CD4-positive, alpha-beta T cell treated with Interleukin-17A for 4 hours (primary cell): ENCODE data around the gene WNT2B.

Source experiments
- DNase-seq: peaks from one replicate; pipeline ENCODE4 v3.0.0-alpha.2; 2020; ENCODE audit warnings: mixed read lengths

Gene WNT2B

DNA sequence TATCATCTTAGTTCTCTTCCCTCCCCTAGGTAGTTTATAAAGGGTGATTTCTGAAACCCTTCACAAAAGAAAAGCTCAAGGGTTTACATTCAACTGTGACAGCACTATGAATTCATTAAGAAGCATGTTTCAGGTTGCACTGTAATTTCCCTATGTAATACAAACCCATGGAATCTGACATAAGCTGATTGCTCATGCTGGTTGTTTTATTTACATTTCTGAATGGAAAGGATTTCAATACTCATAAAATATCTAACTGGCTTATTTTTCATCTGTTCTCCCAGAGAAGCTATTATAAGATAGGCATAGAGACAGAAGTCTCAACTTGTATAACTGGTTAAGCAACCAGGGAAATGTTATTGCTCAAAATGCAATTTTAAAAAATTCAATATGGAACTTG, 20.5 kb downstream of the WNT2B start:
- DNase-seq = no peak

DNA sequence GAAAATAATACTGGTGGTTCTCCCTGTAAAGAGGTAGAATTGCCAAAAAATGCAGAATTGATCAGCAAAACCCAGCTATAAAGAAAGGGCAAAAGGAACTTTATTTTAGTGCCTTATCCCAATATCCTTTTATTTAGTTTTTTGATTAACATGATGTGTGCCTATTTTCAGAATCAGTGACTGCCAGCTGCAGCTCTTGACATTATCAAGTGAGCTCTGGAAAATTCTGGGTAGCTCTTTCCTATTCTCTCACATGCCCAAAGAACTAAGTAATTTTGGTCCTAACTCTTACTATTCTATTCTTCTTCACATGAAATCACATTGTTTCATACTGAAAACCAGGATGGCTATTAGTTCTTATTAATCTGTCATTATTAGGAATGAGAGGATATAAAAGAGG, 22.1 kb downstream of the WNT2B start:
- no peak for DNase-seq

DNA sequence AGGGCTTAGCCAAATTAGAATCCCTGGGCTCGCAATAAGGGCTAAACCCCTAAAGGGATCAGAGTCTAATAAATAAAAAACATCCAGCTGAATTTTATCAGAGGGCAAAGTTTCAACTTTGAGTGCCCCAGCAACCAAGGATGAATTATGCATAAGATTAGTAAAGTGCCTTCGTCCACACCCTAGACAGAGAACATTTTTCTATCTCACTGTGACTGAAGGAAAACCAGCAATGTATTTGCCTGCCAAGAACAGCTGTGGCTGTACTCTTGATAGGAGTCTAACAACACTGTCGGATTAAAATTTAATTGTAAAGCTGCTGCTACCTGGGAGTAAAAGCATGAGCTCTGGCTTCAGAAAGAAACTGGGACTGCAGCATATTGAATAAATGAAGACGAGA, 23.3 kb downstream of the WNT2B start:
- no peak for DNase-seq

DNA sequence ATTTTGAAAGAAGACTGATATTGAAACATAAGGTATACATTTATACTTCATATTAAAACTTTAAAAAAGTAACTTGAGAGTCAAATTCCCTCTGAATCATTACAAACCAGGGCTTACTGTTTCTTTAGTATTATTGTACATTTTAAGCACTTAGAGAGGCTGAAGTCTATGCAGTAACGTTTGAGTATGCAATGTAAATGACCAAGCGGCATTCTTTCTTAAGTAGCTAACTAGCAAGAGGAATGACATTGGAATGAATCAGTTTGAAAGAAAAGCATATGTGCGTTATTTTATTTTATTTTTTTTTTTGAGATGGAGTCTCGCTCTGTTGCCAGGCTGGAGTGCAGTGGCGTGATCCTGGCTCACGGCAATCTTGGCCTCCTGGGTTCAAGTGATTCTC, 24.3 kb downstream of the WNT2B start:
- DNase-seq = no peak

DNA sequence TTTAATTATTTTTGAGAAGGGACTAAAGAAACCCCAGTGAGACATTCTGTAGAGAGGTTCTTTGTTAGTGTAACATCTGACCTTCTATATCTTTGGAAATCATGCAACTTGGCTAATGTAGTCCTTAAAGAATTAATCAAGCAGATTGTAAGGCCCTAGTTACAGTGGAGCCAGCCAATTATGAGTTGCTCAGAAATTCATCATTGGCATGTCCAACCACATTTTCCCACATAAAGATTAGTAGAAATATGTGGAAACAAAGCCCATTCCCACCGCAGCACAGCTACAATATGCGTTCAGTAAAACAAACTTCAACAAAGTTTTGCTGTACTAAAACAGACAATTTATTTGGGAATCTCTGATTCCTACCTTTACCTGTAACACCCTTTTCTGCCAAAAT, 27.8 kb downstream of the WNT2B start:
- no peak for DNase-seq

DNA sequence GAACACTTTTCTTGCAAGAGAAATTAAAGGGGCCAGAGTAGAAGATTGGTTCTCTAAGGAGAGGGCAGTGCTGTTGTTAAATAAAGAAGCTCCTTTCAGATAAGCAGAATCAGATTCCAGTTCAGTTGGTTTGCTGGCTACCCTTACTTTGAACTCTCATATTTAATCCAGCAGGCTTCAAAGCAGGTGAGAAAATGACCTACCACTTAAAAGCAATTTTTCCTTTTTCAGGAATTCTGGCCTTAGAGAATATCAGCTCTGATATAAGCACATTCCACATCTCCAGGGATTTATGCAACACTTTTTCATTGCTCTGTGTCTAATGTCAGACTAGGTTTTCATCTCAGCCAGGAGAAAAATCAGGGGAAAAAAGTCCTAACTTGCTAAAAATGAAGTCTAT, 28.7 kb downstream of the WNT2B start:
- no peak for DNase-seq

DNA sequence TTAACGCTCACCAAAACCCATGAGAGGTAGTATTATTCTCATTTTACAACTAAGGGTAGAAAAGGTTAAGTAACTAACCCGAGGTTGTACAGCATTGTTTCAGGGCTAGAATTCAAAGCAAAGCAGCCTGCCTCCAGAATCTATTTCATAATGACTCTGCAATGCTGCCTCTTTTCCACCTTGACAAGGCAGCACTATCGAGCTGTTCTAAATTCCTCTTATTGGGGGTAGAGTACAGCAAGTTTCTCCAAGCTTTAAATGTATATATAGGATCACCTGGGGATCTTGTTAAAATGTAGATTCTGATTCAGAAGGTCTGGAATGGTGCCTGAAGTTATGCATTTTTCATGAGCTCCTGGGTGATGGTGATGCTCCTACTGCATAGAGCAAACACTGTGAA, 30.1 kb downstream of the WNT2B start:
- DNase-seq = no peak

DNA sequence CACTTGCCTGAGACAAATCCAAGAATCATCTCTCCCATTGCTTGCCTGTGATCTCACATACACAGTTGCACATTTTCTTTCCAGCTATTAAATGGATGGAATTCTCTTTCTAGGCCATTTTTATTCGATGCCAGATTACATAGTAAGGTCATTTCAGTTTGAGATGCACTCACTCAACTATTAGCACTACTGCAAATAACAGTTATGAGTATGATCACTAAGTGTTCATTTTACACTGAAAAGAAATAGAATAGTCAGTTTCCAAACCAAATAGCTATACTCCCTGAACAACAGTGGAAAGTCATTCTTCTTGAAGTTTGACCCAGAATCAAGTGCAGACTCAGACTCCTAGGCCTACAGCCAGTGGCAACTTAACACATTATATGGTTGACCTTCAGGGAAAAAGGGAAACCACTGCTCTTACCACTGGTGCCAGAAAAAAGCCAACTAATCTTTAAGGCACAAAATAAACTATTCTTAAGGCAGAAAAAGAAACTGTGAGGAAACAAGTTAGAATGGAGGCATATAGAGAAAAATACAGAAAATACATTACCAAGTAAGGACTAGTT, 31.5 kb downstream of the WNT2B start:
- DNase-seq = no peak

DNA sequence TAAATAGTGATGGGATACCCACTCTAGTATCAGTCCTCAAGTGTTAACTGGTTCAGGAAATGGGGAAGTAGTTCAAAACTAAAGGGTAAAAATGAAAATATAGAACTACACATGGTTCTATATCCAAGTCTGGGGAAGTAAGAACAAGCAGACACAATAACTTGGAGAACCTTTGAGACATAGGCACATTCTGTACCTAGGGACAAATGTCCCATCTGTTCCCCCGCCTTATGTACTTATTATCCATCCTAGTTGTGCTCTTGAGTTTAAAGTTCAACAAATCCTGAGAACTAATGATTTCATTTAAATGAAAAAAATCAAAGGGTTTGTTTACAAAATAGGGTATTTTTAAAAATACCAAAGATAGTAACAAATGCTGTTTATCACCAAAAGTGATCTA, 32.5 kb downstream of the WNT2B start:
- DNase-seq = no peak

DNA sequence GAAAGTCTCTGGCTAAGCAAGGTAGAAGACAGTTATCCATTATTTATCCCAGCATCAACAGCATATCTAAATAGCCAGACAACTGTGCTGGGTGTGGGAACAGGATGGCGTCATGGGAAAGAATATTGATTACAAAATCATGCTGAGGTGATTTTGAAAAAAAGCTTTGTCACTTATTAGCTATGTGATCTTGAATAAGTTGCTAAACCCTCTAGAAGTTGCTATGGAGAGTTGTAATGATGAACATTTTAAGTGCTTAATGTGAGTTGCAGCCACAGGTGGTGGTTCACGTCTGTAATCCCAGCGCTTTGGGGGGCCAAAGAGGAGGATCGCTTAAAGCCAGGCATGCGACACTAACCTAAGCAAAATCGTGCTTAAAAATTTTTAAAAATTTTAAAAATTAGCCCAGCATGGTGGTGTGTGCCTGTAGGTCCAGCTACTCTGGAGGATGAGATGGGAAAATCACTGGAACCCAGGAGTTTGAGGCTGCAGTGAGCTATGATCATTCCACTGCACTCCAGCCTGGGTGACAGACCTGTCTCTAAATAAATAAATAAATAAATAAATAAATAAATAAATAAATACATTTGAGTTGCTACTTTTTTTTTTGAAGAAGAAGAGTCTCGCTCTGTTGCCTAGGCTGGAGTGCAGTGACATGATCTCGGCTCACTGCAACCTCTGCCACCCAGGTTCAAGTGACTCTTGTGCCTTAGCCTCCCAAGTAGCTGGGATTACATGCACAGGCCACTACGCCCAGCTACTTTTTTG, 33.6 kb downstream of the WNT2B start:
- no peak for DNase-seq

DNA sequence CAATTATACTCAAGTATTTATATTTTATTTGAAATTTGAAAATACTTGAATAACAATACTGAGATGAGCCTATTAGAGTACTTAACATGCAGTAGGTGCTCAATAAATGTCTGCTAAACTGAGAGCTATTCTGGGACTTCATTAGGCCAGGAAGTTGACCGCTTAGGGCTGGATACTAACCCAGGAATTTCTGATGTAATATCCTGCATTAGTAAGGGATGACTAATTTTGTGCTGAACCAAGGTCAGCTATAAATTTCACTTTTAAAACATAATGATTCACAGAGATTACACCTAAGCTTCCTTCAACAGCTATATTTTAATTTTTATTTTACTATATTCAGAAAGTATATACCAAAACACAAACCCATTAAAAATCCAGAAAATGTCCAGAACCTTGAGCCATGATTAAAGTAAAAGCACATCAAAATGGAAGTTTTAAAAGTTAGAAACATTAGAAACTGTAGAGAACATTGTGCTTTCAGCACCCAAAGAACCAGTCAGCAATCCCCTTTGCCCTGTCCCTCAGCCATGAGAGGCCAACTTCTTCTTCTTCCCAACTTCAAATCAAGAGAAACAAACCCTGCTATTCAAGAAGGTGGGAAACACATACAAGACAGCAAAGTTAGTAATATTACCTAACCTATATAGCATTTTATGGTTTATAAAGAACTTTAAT, 35.4 kb downstream of the WNT2B start:
- no peak for DNase-seq

DNA sequence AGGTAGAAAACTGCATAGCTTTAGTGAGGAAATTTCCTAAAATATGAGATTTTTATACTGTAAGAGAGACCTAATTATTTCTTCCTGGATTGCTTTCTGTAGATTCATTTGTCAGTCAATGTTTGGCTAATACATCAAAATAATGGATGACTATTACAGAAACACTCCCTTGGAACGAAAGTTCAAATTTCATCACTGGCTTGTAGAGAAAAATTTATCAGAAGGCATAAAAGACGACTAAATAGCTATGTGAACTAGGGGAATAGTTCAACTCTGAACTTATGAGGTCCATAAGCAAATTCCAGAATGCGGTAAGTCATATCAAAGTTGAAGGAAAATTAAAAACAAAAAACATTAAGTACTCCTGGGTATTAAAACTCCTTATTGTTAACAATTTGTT, 36.0 kb downstream of the WNT2B start:
- DNase-seq = no peak

DNA sequence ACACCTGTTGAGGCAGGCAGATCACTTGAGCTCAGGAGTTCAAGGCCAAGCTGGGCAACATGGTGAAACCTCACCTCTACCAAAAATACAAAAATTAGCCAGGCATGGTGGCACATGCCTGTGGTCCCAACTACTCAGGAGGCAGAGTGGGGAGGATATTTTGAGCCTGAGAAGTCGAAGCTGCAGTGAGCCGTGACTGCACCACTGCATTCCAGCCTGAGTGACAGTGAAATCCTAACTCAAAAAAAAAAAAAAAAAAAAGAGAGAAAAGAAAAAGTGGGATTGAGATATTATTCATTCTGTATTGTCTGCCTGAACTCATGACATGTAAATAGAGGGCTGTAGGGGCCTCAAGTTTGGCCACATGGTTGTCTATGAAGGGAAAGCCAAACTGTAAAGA, 37.3 kb downstream of the WNT2B start:
- no peak for DNase-seq

DNA sequence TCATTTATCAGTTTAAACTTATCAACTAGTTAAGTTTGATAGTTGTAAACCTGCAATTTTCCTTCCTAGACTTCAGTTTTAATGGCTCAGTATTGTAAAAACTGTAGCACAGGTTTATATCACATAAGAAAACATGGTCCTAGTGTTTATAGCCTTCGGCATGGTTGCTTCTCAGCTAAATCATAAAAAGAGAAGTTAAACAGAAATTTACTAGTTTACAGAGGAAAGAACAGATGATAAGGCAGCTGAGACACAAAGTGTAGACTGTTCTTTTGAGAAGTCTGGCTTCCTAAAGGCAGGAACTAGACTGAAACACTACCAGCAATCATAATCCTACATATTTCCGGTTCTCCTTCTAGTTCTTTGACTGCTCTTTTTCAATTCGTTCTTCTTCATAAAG, 39.8 kb downstream of the WNT2B start:
- no peak for DNase-seq

DNA sequence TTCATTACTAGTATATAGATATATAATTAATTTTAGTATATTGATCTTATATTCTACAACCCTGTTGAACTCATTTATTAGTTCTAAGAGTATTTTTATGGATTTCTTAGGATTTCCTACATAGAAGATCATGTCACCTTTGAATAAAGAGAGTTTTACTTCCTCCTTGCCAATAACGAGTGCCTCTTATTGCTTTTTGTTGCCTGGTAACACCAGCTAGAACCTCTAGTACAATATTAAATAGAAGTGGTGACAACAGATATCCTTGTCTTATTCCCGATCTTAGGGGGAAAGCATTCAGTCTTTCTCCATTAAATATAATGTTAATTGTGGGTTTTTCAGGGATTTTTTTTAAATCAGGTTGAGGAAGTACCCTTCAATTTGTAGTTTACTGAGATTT, 40.8 kb downstream of the WNT2B start:
- no peak for DNase-seq

DNA sequence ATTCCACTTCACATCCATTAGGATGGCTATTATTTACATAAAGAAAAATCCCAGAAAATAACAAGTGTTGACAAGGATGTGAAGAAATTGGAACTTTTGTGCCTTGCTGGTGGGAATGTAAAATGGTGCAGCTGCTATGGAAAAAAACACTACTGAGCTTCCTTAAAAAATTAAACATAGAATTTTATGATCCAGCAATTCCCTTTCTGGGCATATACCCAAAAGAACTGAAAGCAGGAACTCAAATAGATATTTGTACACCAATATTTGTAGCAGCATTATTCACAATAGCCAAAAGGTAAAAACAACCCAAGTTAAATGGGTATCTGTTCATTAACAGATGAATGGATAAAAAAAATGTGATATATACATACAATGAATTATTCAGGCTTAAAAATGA, 45.6 kb downstream of the WNT2B start:
- no peak for DNase-seq

DNA sequence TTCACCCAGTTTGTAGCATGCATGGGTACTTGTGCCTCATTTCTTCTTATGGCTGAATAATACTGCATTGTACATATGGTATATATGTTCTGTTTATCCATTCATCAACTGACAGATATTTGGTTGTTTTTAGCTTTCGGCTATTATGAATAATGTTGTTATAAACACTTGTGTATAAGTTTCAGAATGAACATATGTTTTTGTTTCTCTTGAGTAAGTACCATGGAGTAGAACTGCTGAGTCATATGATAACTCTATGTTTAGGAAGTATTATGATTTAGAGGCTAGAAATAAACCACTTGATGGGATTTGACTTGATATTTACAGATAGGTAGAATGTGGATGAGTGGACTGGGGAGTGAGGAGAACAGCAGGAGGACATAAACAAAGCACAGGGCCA, 48.6 kb downstream of the WNT2B start:
- DNase-seq = no peak

DNA sequence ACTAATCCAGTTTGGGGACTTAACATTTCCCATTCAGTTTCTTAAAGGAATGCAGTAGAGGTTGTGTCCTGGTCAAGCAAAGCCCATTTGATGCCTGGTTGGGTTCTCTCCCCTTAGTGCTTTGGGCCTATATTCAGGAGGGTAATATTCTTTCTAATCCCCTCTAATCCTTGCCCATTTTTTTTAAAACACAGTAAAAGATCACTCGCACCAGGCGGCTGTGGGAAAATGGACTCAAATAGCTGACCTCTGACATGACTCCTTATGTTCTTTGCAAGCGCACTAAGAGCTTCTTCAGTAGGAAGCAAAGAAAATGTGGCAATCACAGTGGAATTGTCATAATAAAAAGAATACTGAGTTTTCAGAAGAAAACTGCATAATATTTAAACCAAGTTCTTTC, 49.9 kb downstream of the WNT2B start:
- no peak for DNase-seq

DNA sequence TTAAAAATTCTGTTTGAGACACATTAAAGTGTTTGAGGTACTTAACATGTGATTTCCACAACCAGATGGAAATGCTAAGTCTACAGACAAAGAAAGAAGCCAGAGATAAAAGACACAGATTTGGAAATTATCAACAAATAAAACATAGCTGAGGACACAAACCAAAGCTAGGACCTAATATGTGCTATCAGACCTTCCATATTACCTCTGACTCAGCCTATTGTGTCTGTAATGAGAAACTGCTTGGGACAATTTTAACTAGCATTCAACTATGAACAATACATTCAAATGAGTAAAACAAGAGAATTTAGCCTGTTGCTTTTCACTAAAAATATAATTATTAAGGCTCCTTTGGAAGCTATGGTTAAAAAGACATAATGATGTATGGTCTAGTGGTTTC, 54.6 kb downstream of the WNT2B start:
- DNase-seq = no peak

DNA sequence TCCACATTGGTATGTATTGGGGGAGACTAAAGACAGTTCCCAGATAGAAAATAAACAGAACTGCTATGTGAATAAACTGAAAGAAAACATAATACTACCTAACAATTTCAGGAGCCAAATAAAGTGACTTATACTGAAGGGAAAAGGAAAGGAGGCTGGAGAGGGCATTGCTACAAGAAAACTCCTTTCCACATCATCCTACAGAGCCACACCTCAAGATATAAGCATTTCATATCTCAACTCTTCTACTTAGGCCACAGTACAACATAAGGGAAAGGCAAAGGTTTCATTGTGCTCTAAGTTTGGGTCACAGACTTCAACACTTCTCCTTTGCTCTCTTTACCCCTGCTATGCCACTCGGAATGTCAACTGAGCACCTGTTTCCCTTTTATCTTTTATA, 55.3 kb downstream of the WNT2B start:
- no peak for DNase-seq

DNA sequence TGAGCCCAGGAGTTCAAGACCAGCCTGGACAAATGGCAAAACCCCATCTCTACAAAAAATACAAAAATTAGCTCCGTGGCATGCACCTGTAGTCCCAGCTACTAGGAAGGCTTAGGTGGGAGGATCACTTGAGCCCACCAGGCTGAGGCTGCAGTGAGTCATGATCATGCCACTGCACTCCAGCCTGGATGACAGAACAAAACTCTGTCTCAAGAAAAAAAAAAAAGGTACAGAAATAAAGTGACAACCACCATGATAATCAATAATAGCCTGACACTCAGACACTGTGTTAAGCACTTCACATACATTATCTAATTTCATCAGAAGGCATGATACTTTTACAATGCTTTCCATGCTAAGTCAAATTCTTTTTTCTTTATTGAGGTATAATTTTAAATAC, 57.0 kb downstream of the WNT2B start:
- DNase-seq = no peak

DNA sequence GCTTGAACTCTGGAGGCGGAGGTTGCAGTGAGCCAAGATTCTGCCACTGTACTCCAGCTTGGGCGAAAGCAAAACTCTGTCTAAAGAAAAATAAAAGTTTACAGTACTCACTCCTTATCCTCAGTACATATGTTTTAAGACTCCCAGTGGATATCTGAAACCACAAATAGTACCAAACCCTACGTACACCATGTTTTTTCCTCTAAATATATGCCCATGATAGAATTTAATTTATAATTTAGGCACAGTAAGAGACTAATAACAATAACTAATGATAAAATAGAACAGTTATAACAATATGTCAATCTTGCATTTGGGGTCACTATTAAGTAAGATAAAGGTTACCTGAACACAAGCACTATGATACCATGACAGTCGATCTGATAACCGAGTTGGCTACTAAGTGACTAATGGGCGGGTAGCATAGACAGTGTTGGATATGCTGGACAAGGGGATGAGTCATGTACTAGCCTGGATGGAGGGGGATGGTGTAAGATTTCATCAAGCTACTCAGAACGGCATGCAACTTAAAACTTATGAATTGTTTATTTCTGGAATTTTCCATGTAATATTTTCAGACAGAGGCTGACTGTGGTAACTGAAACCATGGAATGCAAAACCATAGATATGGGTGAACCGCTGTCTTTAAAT, 66.5 kb downstream of the WNT2B start:
- no peak for DNase-seq

DNA sequence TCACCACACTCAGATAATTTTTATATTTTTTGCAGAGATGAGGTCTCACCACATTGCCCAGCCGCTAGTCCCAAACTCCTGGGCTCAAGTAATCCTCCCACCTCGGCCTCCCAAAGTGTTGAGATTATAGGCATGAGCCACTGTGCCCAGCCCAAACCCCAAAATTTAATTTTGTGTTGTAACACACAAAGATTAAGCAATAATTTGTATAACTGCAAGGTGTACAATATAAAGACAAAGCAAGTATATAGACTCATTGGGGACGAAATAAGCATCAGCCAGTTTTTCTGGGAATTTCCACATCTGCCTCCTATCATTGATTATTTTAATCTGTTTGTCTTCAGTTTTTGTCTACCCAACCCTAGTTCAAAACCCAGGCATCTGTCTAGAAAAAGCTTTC, 67.5 kb downstream of the WNT2B start:
- no peak for DNase-seq
